HEK293 (cell line): Measurements from ENCODE around the gene C2CD3.

Experiments used
- CTCF ChIA-PET: fragments of 350-600 bp; formaldehyde crosslinking; extraction: SDS; loops from one replicate; lab custom pipeline; 2021; ENCODE audit warnings: antibody characterized with exemption; lab: Yijun Ruan, JAX
- POLR2A ChIA-PET: fragments of 300-600 bp; formaldehyde crosslinking; extraction: SDS; loops from one replicate; lab custom pipeline; 2020; ENCODE audit warnings: antibody characterized with exemption, inconsistent platforms; lab: Yijun Ruan, JAX
- H3K27ac ChIP-seq: fragments of 200-500 bp; sonication (Bioruptor generic); 2 replicates; pipeline ENCODE4 v1.5.1; 2014; ENCODE audit warnings: low read depth, low read length, control low read depth, inconsistent platforms; ENCODE audit errors: extremely low read depth
- H3K36me3 ChIP-seq, 2 experiments: fragments of 200-500 bp in 1 of 2; sonication (Bioruptor generic) in 1 of 2; 1 replicate in 1 of 2; 2 replicates in 1 of 2; pipeline ENCODE4 v1.5.1; 2014 to 2017; ENCODE audit warnings: inconsistent platforms in 2 of 2, low read length in 2 of 2; ENCODE audit not compliant: control insufficient read depth in 2 of 2, insufficient read depth in 1 of 2
- H3K4me1 ChIP-seq: fragments of 200-500 bp; sonication (Bioruptor generic); 2 replicates; pipeline ENCODE4 v1.5.1; 2014; ENCODE audit warnings: mild to moderate bottlenecking, low read length, inconsistent platforms; ENCODE audit not compliant: control insufficient read depth, insufficient read depth
- H3K4me3 ChIP-seq: 2 replicates; pipeline ENCODE4 v1.5.1; 2011; ENCODE audit warnings: low read depth, mild to moderate bottlenecking, control low read depth, low read length, moderate library complexity
- H3K9me3 ChIP-seq: fragments of 200-500 bp; sonication (Bioruptor generic); 2 replicates; pipeline ENCODE4 v1.5.1; 2014; ENCODE audit warnings: low read depth, low read length, inconsistent platforms; ENCODE audit not compliant: control insufficient read depth, insufficient read depth
- EGR2 ChIP-seq: fragments of 450-650 bp; formaldehyde crosslinking; IDR thresholded peaks from 2 replicates; pipeline ENCODE4 v1.5.1; 2016; ENCODE audit warnings: low read depth, missing biosample characterization, missing genetic modification characterization
- KLF16 ChIP-seq: fragments of 450-650 bp; formaldehyde crosslinking; IDR thresholded peaks from 2 replicates; pipeline ENCODE4 v1.5.1; 2017; ENCODE audit warnings: missing biosample characterization, missing genetic modification characterization
- PRDM6 ChIP-seq: fragments of 450-650 bp; formaldehyde crosslinking; IDR thresholded peaks from 2 replicates; pipeline ENCODE4 v1.5.1; 2017; ENCODE audit warnings: missing biosample characterization, missing genetic modification characterization
- ZFHX2 ChIP-seq: fragments of 450-650 bp; formaldehyde crosslinking; conservative IDR thresholded peaks from 2 replicates; pipeline ENCODE4 v1.5.1; 2016; ENCODE audit warnings: missing biosample characterization, missing genetic modification characterization
- ZNF132 ChIP-seq: fragments of 450-650 bp; formaldehyde crosslinking; IDR thresholded peaks from 2 replicates; pipeline ENCODE4 v1.5.1; 2017; ENCODE audit warnings: missing biosample characterization, missing genetic modification characterization, borderline replicate concordance
- ZNF248 ChIP-seq: fragments of 450-650 bp; formaldehyde crosslinking; IDR thresholded peaks from 2 replicates; pipeline ENCODE4 v1.5.1; 2017; ENCODE audit warnings: missing biosample characterization, missing genetic modification characterization
- ZNF311 ChIP-seq: fragments of 450-650 bp; formaldehyde crosslinking; IDR thresholded peaks from 2 replicates; pipeline ENCODE4 v1.5.1; 2017; ENCODE audit warnings: missing biosample characterization, missing genetic modification characterization, borderline replicate concordance
- ZNF350 ChIP-seq: fragments of 450-650 bp; formaldehyde crosslinking; IDR thresholded peaks from 2 replicates; pipeline ENCODE4 v1.5.0; 2017; ENCODE audit warnings: missing biosample characterization, mild to moderate bottlenecking, missing genetic modification characterization
- ZNF398 ChIP-seq: fragments of 450-650 bp; formaldehyde crosslinking; IDR thresholded peaks from 2 replicates; pipeline ENCODE4 v1.5.1; 2017; ENCODE audit warnings: missing biosample characterization, missing genetic modification characterization
- ZNF530 ChIP-seq: fragments of 450-650 bp; formaldehyde crosslinking; IDR thresholded peaks from 2 replicates; pipeline ENCODE4 v1.5.1; 2016; ENCODE audit warnings: low read depth, missing biosample characterization, missing genetic modification characterization
- ZNF639 ChIP-seq: fragments of 450-650 bp; formaldehyde crosslinking; IDR thresholded peaks from 2 replicates; pipeline ENCODE4 v1.5.1; 2016; ENCODE audit warnings: missing biosample characterization, missing genetic modification characterization
- ZNF660 ChIP-seq: fragments of 450-650 bp; IDR thresholded peaks from 2 replicates; pipeline ENCODE4 v1.5.1; 2018; ENCODE audit warnings: missing biosample characterization, mild to moderate bottlenecking, missing genetic modification characterization
- TF ChIP-seq, protein P1 (sequence below): fragments of 450-650 bp; formaldehyde crosslinking; IDR thresholded peaks from 2 replicates; pipeline ENCODE4 v1.5.1; 2016; ENCODE audit warnings: missing biosample characterization, missing genetic modification characterization

The C2CD3 gene

GRCh38 chr11:74185285-74185684 is 14.5 kb upstream of the C2CD3 start (continued):
- TF ChIP-seq ZNF132 (tag by site-specific recombination), result no peak
- TF ChIP-seq ZNF311 (tag by site-specific recombination), result no peak
- TF ChIP-seq, protein P1, sequence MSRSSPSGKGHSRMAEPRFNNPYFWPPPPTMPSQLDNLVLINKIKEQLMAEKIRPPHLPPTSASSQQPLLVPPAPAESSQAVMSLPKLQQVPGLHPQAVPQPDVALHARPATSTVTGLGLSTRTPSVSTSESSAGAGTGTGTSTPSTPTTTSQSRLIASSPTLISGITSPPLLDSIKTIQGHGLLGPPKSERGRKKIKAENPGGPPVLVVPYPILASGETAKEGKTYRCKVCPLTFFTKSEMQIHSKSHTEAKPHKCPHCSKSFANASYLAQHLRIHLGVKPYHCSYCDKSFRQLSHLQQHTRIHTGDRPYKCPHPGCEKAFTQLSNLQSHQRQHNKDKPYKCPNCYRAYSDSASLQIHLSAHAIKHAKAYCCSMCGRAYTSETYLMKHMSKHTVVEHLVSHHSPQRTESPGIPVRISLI (tag by site-specific recombination), result no peak
- no peak for TF ChIP-seq ZNF350

GRCh38 chr11:74182635-74183034 is 11.8 kb upstream of the C2CD3 start:
- Histone ChIP-seq H3K36me3 (no peaks in the 10 kb centered on the region), H3K9me3 (no peaks in the 10 kb centered on the region), H3K27ac (no peak overlapping the region), H3K4me1 (peaks cover 10% of the 10 kb centered on the region; the same call in 1 of the 2 replicates), H3K4me3 (no peak overlapping the region)
- ChIA-PET POLR2A (no interaction called here), CTCF (no interaction called here)
- TF ChIP-seq EGR2 (tag by site-specific recombination) (0 out of 2 replicates have a peak, but pooled peaks have one; percentile 14), ZNF248 (tag by site-specific recombination) (no peak), ZFHX2 (tag by site-specific recombination) (peak; percentile 33), ZNF530 (tag by site-specific recombination) (no peak), ZNF398 (tag by site-specific recombination) (no peak), ZNF660 (tag by site-specific recombination) (no peak), KLF16 (tag by site-specific recombination) (no peak)

- no peak overlapping the region for H3K27ac ChIP-seq
- CTCF ChIA-PET, result no interaction called here
- peak; percentile 10; the same call in 1 of the 2 replicates for TF ChIP-seq PRDM6 (tag by site-specific recombination)
- TF ChIP-seq ZNF530 (tag by site-specific recombination), result no peak
- H3K36me3 ChIP-seq, result no peaks in the 10 kb centered on the region
- POLR2A ChIA-PET, result interaction anchor here (0.9 kb wide), 1 partner anchor 8 kb away, joined by 3 read pairs; the partner anchor contains the start of genes C2CD3 and PPME1
- H3K4me1 ChIP-seq, result peaks cover under 1% of the 10 kb centered on the region; the same call in 1 of the 2 replicates
- no peaks in the 10 kb centered on the region for H3K9me3 ChIP-seq
- no peak overlapping the region for H3K4me3 ChIP-seq
Observed at GRCh38 chr11:74179234-74180052, 8.6 kb upstream of the C2CD3 start.

GRCh38 chr11:74175920-74176319 is 5.1 kb upstream of the C2CD3 start:
- Histone ChIP-seq H3K27ac (no peak overlapping the region), H3K4me1 (no peaks in the 10 kb centered on the region), H3K4me3 (no peak overlapping the region)
- CTCF ChIA-PET, result interaction anchor here (0.7 to 1.6 kb wide), 4 partner anchors 16 to 212 kb away, joined by 3 to 6 read pairs (median 4); no protein-coding TSS in a partner anchor
- peak; percentile 21; the same call in 1 of the 2 replicates for TF ChIP-seq PRDM6 (tag by site-specific recombination)
- no peak for TF ChIP-seq ZNF639 (tag by site-specific recombination)
- TF ChIP-seq, all 188 proteins: peak for 1
- Histone ChIP-seq H3K36me3 (no peaks in the 10 kb centered on the region), H3K9me3 (no peaks in the 10 kb centered on the region)
- POLR2A ChIA-PET, result no interaction called here
